GM23248 (cell line): ENCODE data around the gene GALNT18. TPM values are rescaled to one million over a fixed set of nuclear protein-coding genes. Genes with fewer than 3 reads are reported as not detected.

Source experiments
- DNase-seq: peaks from one replicate; pipeline ENCODE4 v3.0.0-alpha.2; 2015
- H2AFZ ChIP-seq: fragments of 200-600 bp; sonication (generic); 2 replicates; pipeline ENCODE4 v1.6.1; 2016; ENCODE audit warnings: antibody characterized with exemption
- H3F3A ChIP-seq: fragments of 200-600 bp; sonication (generic); 2 replicates; pipeline ENCODE4 v1.6.1; 2016; ENCODE audit warnings: mild to moderate bottlenecking, antibody characterized with exemption, mixed run types; ENCODE audit not compliant: insufficient read depth
- H3K27ac ChIP-seq: fragments of 200-600 bp; sonication (generic); 2 replicates; pipeline ENCODE4 v1.5.1; 2016; ENCODE audit warnings: mild to moderate bottlenecking
- H3K27me3 ChIP-seq: fragments of 200-600 bp; sonication (generic); replicated peaks from 2 replicates; pipeline ENCODE4 v1.6.1; 2016; ENCODE audit warnings: mild to moderate bottlenecking; ENCODE audit not compliant: insufficient read depth
- H3K36me3 ChIP-seq: fragments of 200-600 bp; sonication (generic); 2 replicates; pipeline ENCODE4 v1.6.1; 2016; ENCODE audit warnings: low read depth, mild to moderate bottlenecking
- H3K4me1 ChIP-seq: fragments of 200-600 bp; sonication (generic); 2 replicates; pipeline ENCODE4 v1.6.1; 2016; ENCODE audit warnings: mild to moderate bottlenecking; ENCODE audit not compliant: insufficient read depth
- H3K4me2 ChIP-seq: fragments of 200-600 bp; sonication (generic); one replicate; pipeline ENCODE4 v1.6.1; 2016; ENCODE audit warnings: mild to moderate bottlenecking; ENCODE audit not compliant: unreplicated experiment
- H3K4me3 ChIP-seq: fragments of 200-600 bp; sonication (generic); 2 replicates; pipeline ENCODE4 v1.5.1; 2016; ENCODE audit warnings: mild to moderate bottlenecking
- H3K79me2 ChIP-seq: fragments of 200-600 bp; sonication (generic); 2 replicates; pipeline ENCODE4 v1.6.1; 2016; ENCODE audit warnings: mild to moderate bottlenecking; ENCODE audit not compliant: insufficient read depth
- H3K9ac ChIP-seq: fragments of 200-600 bp; sonication (generic); 2 replicates; pipeline ENCODE4 v1.6.1; 2016; ENCODE audit warnings: mild to moderate bottlenecking
- H3K9me2 ChIP-seq: fragments of 200-600 bp; sonication (generic); 2 replicates; pipeline ENCODE4 v1.6.1; 2016; ENCODE audit warnings: mixed run types, mild to moderate bottlenecking, moderate library complexity; ENCODE audit not compliant: insufficient read depth
- H3K9me3 ChIP-seq: fragments of 200-600 bp; sonication (generic); one replicate; pipeline ENCODE4 v1.6.1; 2017; ENCODE audit warnings: low read depth
- H4K20me1 ChIP-seq: fragments of 200-600 bp; sonication (generic); 2 replicates; pipeline ENCODE4 v1.6.0; 2016; ENCODE audit not compliant: insufficient read depth
- EZH2 ChIP-seq: fragments of 200-600 bp; sonication (generic); IDR thresholded peaks from 2 replicates; pipeline ENCODE4 v1.6.1; 2018; ENCODE audit warnings: antibody characterized with exemption, mild to moderate bottlenecking; ENCODE audit not compliant: insufficient read depth, poor library complexity, severe bottlenecking
- EZH2phosphoT487 ChIP-seq: fragments of 200-600 bp; sonication (generic); IDR thresholded peaks from 2 replicates; pipeline ENCODE4 v1.6.1; 2018; ENCODE audit warnings: antibody characterized with exemption, moderate library complexity, mild to moderate bottlenecking, low read depth; ENCODE audit not compliant: insufficient read depth
- WGBS, 2 experiments: methylation state at CpG; one replicate each; pipeline ENCODE4 v1.1.6; 2015 to 2017; ENCODE audit warnings: low lambda C conversion rate in 2 of 2, low coverage in 1 of 2; ENCODE audit errors: missing lambda C conversion rate in 2 of 2; 5-methylcytosine and 5-hydroxymethylcytosine counted together
- in situ Hi-C: fragments of 300-500 bp; cut with MboI; formaldehyde crosslinking; loops from 2 replicates; pipeline ENCODE4 v1.15.0; 2020
- polyA plus RNA-seq: library from polyadenylated mRNA; unstranded; fragments of >200 nt; fragmentation: Nextera tagmentation; extraction: Ambion mirVana; gene quantifications from 2 replicates; pipeline ENCODE4 v1.2.1, GENCODE V29; 2016
- total RNA-seq: library from RNA; depleted of rRNA; stranded (reverse); fragments of >200 nt; shearing (Covaris generic); gene quantifications from 2 replicates; pipeline ENCODE4 v1.2.3, GENCODE V29; 2014

The GALNT18 gene
- total and polyA plus RNA-seq, 2 experiments from 2014 or later: 4.1 to 5.6 TPM

DNA sequence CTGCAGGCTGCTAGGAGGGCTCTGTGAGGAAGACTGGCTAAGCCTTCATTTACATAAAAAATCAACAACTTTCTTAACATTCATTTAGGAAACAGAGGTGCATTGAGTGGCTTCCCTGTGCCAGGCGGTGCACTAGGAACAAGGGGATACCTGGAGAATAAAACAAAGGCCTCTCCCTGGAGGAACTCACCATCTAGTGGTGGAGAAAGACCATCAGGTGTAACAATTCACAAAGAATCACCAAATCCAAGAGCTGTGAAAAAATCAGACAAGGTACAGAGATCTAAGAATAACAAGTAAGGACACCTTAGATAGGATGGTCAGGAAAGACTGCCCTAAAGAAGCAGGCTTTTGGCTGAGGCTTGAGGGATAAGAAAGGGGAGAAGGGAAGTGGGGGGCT lies 309.1 kb downstream of the GALNT18 start:
- WGBS, 2 experiments: 90 to 100% methylated on average over 1 of the region's 1 CpG
- Histone ChIP-seq H3K9me2 (no peaks in the 10 kb centered on the region), H3K4me1 (peaks cover 6% of the 10 kb centered on the region; the same call in 1 of the 2 replicates), H3K27ac (no peak overlapping the region), H3K79me2 (no peaks in the 10 kb centered on the region), H4K20me1 (no peaks in the 10 kb centered on the region), H3K4me2 (no peak overlapping the region), H3K4me3 (no peak overlapping the region), H3K9me3 (no peaks in the 10 kb centered on the region), H3F3A (no peaks in the 10 kb centered on the region), H3K9ac (no peak overlapping the region), H3K36me3 (no peaks in the 10 kb centered on the region), H3K27me3 (no peaks in the 10 kb centered on the region), H2AFZ (no peak overlapping the region)
- TF ChIP-seq EZH2phosphoT487: no peak
- no peak for TF ChIP-seq EZH2
- in situ Hi-C loops: no loop called here
- no peak for DNase-seq

DNA sequence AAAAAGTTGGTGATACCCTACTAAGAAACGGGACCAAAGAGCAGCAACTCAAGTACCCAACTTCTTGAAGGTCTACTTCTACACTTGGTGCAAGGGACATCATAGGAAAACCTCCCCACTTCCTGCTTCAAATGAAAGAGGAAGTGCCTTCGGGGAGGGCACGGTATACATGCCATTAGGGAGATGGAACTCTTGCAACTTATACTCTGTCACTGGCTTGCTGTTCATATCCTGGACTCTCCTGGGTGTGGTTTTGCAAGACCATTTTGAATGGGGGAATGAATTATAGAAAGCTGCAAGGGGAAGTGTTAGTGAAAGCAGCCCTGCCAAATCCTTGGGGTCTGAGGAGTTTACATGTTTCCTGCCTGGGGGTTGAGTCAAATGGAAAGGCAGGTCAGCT lies 310.6 kb downstream of the GALNT18 start:
- H4K20me1 ChIP-seq: no peaks in the 10 kb centered on the region
- no peak overlapping the region for H3K9ac ChIP-seq
- TF ChIP-seq EZH2phosphoT487: no peak
- no peak for TF ChIP-seq EZH2
- H3K79me2 ChIP-seq: no peaks in the 10 kb centered on the region
- H2AFZ ChIP-seq: no peak overlapping the region
- H3K4me2 ChIP-seq: no peak overlapping the region
- no peaks in the 10 kb centered on the region for H3K9me3 ChIP-seq
- H3K27me3 ChIP-seq: no peaks in the 10 kb centered on the region
- H3K9me2 ChIP-seq: no peaks in the 10 kb centered on the region
- no peak for DNase-seq
- no peaks in the 10 kb centered on the region for H3F3A ChIP-seq
- H3K36me3 ChIP-seq: no peaks in the 10 kb centered on the region
- H3K4me3 ChIP-seq: no peak overlapping the region
- peaks cover 6% of the 10 kb centered on the region; the same call in 1 of the 2 replicates for H3K4me1 ChIP-seq
- H3K27ac ChIP-seq: no peak overlapping the region
- 80 to 89% methylated on average over 3 of the region's 3 CpGs for WGBS, 2 experiments
- in situ Hi-C loops: no loop called here

DNA sequence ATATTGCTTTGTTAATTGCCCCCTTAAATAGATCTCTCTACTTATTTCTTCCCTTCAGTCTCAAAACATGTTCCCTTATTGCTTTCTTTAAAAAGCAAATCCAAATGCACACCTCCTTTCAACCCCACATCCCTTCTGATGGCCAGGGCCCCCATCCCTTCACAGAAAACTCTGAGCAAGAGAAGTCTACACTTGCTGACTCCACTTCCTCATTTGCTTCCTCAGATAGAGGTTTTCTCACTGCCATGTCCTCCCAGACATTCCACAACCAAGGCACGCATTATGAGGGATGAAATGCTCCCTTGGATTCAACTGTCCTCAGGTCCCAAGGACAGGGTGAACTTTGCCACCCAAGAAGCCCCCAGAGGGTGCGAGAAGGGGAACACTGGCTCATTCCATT lies 311.9 kb downstream of the GALNT18 start:
- Histone ChIP-seq H3K9ac (no peak overlapping the region), H3K27me3 (no peaks in the 10 kb centered on the region), H3K27ac (no peak overlapping the region), H4K20me1 (no peaks in the 10 kb centered on the region), H3F3A (no peaks in the 10 kb centered on the region), H3K9me3 (no peaks in the 10 kb centered on the region), H3K79me2 (no peaks in the 10 kb centered on the region), H3K36me3 (no peaks in the 10 kb centered on the region), H3K4me3 (no peak overlapping the region), H3K4me2 (no peak overlapping the region), H2AFZ (no peak overlapping the region), H3K4me1 (peaks cover 6% of the 10 kb centered on the region; the same call in 1 of the 2 replicates), H3K9me2 (no peaks in the 10 kb centered on the region)
- no peak for DNase-seq
- no peak for TF ChIP-seq EZH2
- TF ChIP-seq EZH2phosphoT487: no peak
- in situ Hi-C loops: no loop called here
- WGBS, 2 experiments: 70 to 79% methylated on average over 2 of the region's 2 CpGs

DNA sequence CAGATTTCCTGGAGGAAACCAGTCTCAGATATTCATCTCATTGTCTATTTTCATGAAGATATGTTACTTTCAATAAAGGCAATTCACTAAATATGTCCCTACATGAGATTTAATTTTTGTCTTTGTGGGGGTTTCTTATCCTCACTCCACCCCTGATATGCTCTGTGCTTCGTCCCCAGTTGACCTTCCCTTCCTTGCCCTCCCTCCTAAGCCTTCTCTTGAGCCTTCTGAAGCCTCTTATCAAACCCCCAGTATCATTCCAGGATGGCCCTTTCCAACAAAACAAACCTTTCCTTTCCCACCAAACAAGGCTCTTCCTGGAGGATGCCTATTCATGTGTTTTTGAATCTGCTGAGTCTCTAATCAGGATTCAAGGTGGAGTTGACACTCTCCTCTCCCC lies 313.6 kb downstream of the GALNT18 start:
- no peak overlapping the region for H3K9ac ChIP-seq
- H3K36me3 ChIP-seq: no peaks in the 10 kb centered on the region
- no peaks in the 10 kb centered on the region for H3K9me2 ChIP-seq
- H3K27me3 ChIP-seq: no peaks in the 10 kb centered on the region
- no peak overlapping the region for H2AFZ ChIP-seq
- no peak for TF ChIP-seq EZH2
- TF ChIP-seq EZH2phosphoT487: no peak
- no peaks in the 10 kb centered on the region for H3K9me3 ChIP-seq
- no peaks in the 10 kb centered on the region; the same call in 1 of the 2 replicates for H3K4me1 ChIP-seq
- H3K79me2 ChIP-seq: no peaks in the 10 kb centered on the region
- H3K27ac ChIP-seq: no peak overlapping the region
- WGBS, 2 experiments: 41 to 78% methylated on average over 1 of the region's 1 CpG
- in situ Hi-C loops: no loop called here
- no peaks in the 10 kb centered on the region for H3F3A ChIP-seq
- H3K4me2 ChIP-seq: no peak overlapping the region
- DNase-seq: no peak
- no peaks in the 10 kb centered on the region for H4K20me1 ChIP-seq
- no peak overlapping the region for H3K4me3 ChIP-seq

DNA sequence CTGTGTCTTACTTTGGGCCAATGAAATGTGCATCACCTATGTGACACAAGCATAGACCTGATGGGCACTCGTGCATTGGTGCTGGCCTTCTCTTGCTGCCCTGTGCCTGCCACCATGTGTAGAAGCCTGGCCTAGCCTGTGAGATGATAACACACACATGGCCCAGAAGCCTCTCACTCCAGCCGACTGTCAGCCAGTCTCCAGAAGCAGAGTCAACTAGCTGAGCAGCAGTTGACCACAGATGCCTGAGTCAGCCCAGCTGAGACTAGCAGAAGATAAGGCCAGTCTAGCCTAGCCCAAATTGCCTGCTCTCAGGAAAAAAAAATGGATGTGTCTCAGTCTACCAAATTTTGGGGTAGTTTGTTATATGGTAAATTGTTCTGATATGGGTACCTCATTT lies 314.9 kb downstream of the GALNT18 start:
- TF ChIP-seq EZH2phosphoT487: no peak
- no peak for TF ChIP-seq EZH2
- Histone ChIP-seq H3K36me3 (no peaks in the 10 kb centered on the region), H3F3A (no peaks in the 10 kb centered on the region), H3K9ac (no peak overlapping the region), H3K27ac (no peak overlapping the region), H3K9me3 (no peaks in the 10 kb centered on the region), H3K4me2 (no peak overlapping the region), H3K4me3 (no peak overlapping the region), H3K79me2 (no peaks in the 10 kb centered on the region), H3K27me3 (no peaks in the 10 kb centered on the region), H2AFZ (no peak overlapping the region), H3K9me2 (no peaks in the 10 kb centered on the region), H3K4me1 (no peaks in the 10 kb centered on the region), H4K20me1 (no peaks in the 10 kb centered on the region)
- in situ Hi-C loops: no loop called here
- WGBS, 2 experiments: 22 to 25% methylated on average over 2 of the region's 2 CpGs
- DNase-seq: peak; percentile 64
